GM12878 (cell line): Measurements from ENCODE around the gene AOPEP. TPM values are rescaled to one million over a fixed set of nuclear protein-coding genes. Genes with fewer than 3 reads are reported as not detected.

Source experiments
- ATAC-seq: fragments of 200-7000 bp; cut with Tn5 transposase; 3 replicates; pipeline ENCODE4 v1.9.1; 2020; ENCODE audit warnings: mild to moderate bottlenecking, moderate library complexity
- BruUV-seq: library from RNA; stranded (reverse); fragments of 400-500 nt; replicated peaks from 2 replicates; lab custom pipeline; 2021; lab: Mats Ljungman, UMichigan
- CTCF ChIA-PET: fragments of 300-600 bp; sonication (Branson Sonifier 250); formaldehyde crosslinking; extraction: SDS; loops from one replicate; lab custom pipeline; 2021; ENCODE audit warnings: inconsistent platforms; lab: Yijun Ruan, JAX
- POLR2A ChIA-PET: fragments of 350-600 bp; formaldehyde crosslinking; extraction: SDS; loops from one replicate; lab custom pipeline; 2021; ENCODE audit warnings: inconsistent platforms; lab: Charles Lee
- RAD21 ChIA-PET: fragments of 300-600 bp; sonication (Branson Sonifier 250); formaldehyde crosslinking; loops from one replicate; lab custom pipeline; 2023; ENCODE audit warnings: antibody characterized with exemption; ENCODE audit not compliant: unreplicated experiment; lab: Charles Lee
- SMC1A ChIA-PET: fragments of 300-600 bp; sonication (Branson Sonifier 250); formaldehyde crosslinking; loops from one replicate; lab custom pipeline; 2023; ENCODE audit not compliant: unreplicated experiment, uncharacterized antibody; lab: Charles Lee
- DNase-seq: peaks from one replicate; pipeline ENCODE4 v3.0.0-alpha.2; 2011; ENCODE audit warnings: low read depth, low spot score
- FAIRE-seq: peaks from 3 replicates; lab custom pipeline; 2011; peaks lifted over from hg19 to GRCh38; lab: Jason Lieb, UNC
- H2AFZ ChIP-seq: 2 replicates; pipeline ENCODE4 v1.6.0; 2011; ENCODE audit warnings: low read depth, low read length, control low read depth; ENCODE audit not compliant: control insufficient read depth
- H3K27ac ChIP-seq: 2 replicates; pipeline ENCODE4 v1.5.1; 2011; ENCODE audit warnings: control low read depth; ENCODE audit not compliant: control insufficient read depth, insufficient read depth
- H3K27me3 ChIP-seq, 2 experiments: replicated peaks in 1 of 2; 2 replicates each; pipeline versions ENCODE4 v1.6.0 to v1.6.1; 2011; ENCODE audit warnings: low read length in 1 of 2; ENCODE audit not compliant: control insufficient read depth in 2 of 2, insufficient read depth in 2 of 2
- H3K36me3 ChIP-seq, 2 experiments: 2 replicates each; pipeline ENCODE4 v1.5.1; 2011; ENCODE audit warnings: low read length in 1 of 2; ENCODE audit not compliant: control insufficient read depth in 2 of 2, insufficient read depth in 2 of 2
- H3K4me1 ChIP-seq: 2 replicates; pipeline ENCODE4 v1.6.1; 2011; ENCODE audit warnings: mild to moderate bottlenecking, low read length, moderate library complexity, mixed read lengths; ENCODE audit not compliant: control insufficient read depth, insufficient read depth
- H3K4me2 ChIP-seq: 2 replicates; pipeline ENCODE4 v1.6.0; 2011; ENCODE audit warnings: control low read depth; ENCODE audit not compliant: control insufficient read depth, insufficient read depth
- H3K4me3 ChIP-seq: fragments of 200-600 bp; sonication (generic); 2 replicates; pipeline ENCODE4 v1.5.1; 2016
- H3K79me2 ChIP-seq: 2 replicates; pipeline ENCODE4 v1.6.0; 2011; ENCODE audit warnings: low read length; ENCODE audit not compliant: control insufficient read depth, insufficient read depth
- H3K9ac ChIP-seq: 2 replicates; pipeline ENCODE4 v1.8.0; 2011; ENCODE audit warnings: low read length, control low read depth, mixed read lengths; ENCODE audit not compliant: control insufficient read depth, insufficient read depth
- H3K9me3 ChIP-seq: replicated peaks from 3 replicates; pipeline ENCODE4 v1.5.1; 2011; ENCODE audit warnings: mild to moderate bottlenecking, low read length; ENCODE audit not compliant: control insufficient read depth, insufficient read depth
- H4K20me1 ChIP-seq: 2 replicates; pipeline ENCODE4 v1.6.0; 2011; ENCODE audit not compliant: control insufficient read depth, insufficient read depth
- FOXK2 ChIP-seq: fragments of 450-650 bp; IDR thresholded peaks from 2 replicates; pipeline ENCODE4 v1.6.1; 2017; ENCODE audit warnings: mild to moderate bottlenecking, moderate library complexity
- SREBF1 ChIP-seq: IDR thresholded peaks from 2 replicates; pipeline ENCODE4 v1.6.1; 2012; ENCODE audit warnings: mild to moderate bottlenecking, low read length
- SRF ChIP-seq, 2 experiments: IDR thresholded peaks; 2 replicates each; pipeline ENCODE4 v1.6.1; 2011; ENCODE audit warnings: low read depth in 2 of 2, low read length in 2 of 2, mild to moderate bottlenecking in 1 of 2, moderate library complexity in 1 of 2
- STAT1 ChIP-seq: fragments of 450-650 bp; conservative IDR thresholded peaks from 2 replicates; pipeline ENCODE4 v1.6.1; 2014; ENCODE audit warnings: antibody characterized with exemption, mild to moderate bottlenecking
- ZBTB40 ChIP-seq: fragments of 450-650 bp; IDR thresholded peaks from 2 replicates; pipeline ENCODE4 v1.6.1; 2016; ENCODE audit warnings: mild to moderate bottlenecking, moderate library complexity, borderline replicate concordance
- ZNF384 ChIP-seq: IDR thresholded peaks from 2 replicates; pipeline ENCODE4 v1.6.1; 2012; ENCODE audit warnings: low read depth, mild to moderate bottlenecking, low read length, improper control_type of control experiment, borderline replicate concordance
- WGBS: methylation state at CpG from one replicate; pipeline ENCODE4 v1.1.6; 2016; ENCODE audit warnings: low lambda C conversion rate; ENCODE audit not compliant: insufficient replicate concordance, insufficient coverage; ENCODE audit errors: missing lambda C conversion rate; 5-methylcytosine and 5-hydroxymethylcytosine counted together
- in situ Hi-C: fragments of 300-500 bp; cut with MboI; formaldehyde crosslinking; loops from 9 replicates; pipeline ENCODE4 v1.14.3; 2018; ENCODE audit warnings: mixed read lengths
- intact Hi-C: fragments of 100-400 bp; cut with micrococcal nuclease; formaldehyde crosslinking; loops from one replicate; pipeline ENCODE4 v1.14.2; 2022; ENCODE audit not compliant: unreplicated experiment
- polyA plus RNA-seq, 11 experiments: library from polyadenylated mRNA; depleted of rRNA in 4 of 11; unstranded in 6 of 11; stranded (reverse) in 5 of 11; fragments of >200 nt; fragmentation: Nextera tagmentation in 4 of 11; fragmentation: Illumina TruSeq in 1 of 11; extraction: Ambion mirVana in 4 of 11; extraction: Trizol in 1 of 11; gene quantifications; 1 replicate in 1 of 11; 2 replicates in 10 of 11; pipeline versions ENCODE4 v1.2.1 to v1.2.3, GENCODE V29; 2011 to 2016; ENCODE audit warnings: inconsistent platforms in 2 of 11, missing spikeins in 2 of 11, low read depth in 1 of 11
- total RNA-seq, 4 experiments: library from RNA; depleted of rRNA in 3 of 4; stranded (reverse); fragments of >200 nt in 3 of 4; fragmentation: Illumina TruSeq in 1 of 4; extraction: Trizol in 1 of 4; gene quantifications; 2 replicates each; pipeline versions ENCODE4 v1.2.1 to v1.2.3, GENCODE V29; 2013 to 2021
- TF ChIP-seq, protein P1 (sequence below): fragments of 450-650 bp; IDR thresholded peaks from 2 replicates; pipeline ENCODE4 v1.6.1; 2017; ENCODE audit warnings: antibody characterized with exemption, mild to moderate bottlenecking, moderate library complexity
- TF ChIP-seq, protein P2 (sequence below): IDR thresholded peaks from 2 replicates; pipeline ENCODE4 v1.6.1; 2012; ENCODE audit warnings: low read depth, low read length, improper control_type of control experiment
- TF ChIP-seq, protein P3 (sequence below): fragments of 450-650 bp; formaldehyde crosslinking; IDR thresholded peaks from 2 replicates; pipeline ENCODE4 v1.4.0; 2022; ENCODE audit warnings: mild to moderate bottlenecking, moderate library complexity
- TF ChIP-seq, protein P4 (sequence below): IDR thresholded peaks from 2 replicates; pipeline ENCODE4 v1.6.1; 2011; ENCODE audit warnings: low read depth, low read length, improper control_type of control experiment, borderline replicate concordance

AOPEP gene
- total and polyA plus RNA-seq, 10 of the 15 experiments (the other 5 are each of a cell fraction or from before 2014, with no cell fraction given): 2.3 to 16.9 (median 10.1) TPM

DNA sequence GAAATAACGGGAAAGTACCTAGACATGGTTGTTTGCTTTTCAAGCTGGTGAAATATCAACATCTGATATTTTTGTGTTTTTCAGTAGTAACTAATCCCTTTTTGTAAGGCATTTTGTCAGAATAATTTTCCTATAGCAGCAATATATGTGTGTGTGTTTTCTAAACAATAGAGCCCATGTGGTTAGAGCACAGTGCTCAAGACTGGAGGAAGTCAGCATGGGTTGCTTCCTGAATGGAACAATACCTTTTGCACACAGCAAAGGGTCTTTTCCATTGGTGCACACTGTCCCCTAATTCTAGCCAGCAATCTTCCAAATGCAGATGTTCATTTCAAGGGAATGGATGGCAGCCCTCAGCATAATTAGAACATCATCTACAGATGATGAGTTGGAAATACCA is 270.1 kb downstream of the AOPEP start (continued):
- TF ChIP-seq, protein P1, sequence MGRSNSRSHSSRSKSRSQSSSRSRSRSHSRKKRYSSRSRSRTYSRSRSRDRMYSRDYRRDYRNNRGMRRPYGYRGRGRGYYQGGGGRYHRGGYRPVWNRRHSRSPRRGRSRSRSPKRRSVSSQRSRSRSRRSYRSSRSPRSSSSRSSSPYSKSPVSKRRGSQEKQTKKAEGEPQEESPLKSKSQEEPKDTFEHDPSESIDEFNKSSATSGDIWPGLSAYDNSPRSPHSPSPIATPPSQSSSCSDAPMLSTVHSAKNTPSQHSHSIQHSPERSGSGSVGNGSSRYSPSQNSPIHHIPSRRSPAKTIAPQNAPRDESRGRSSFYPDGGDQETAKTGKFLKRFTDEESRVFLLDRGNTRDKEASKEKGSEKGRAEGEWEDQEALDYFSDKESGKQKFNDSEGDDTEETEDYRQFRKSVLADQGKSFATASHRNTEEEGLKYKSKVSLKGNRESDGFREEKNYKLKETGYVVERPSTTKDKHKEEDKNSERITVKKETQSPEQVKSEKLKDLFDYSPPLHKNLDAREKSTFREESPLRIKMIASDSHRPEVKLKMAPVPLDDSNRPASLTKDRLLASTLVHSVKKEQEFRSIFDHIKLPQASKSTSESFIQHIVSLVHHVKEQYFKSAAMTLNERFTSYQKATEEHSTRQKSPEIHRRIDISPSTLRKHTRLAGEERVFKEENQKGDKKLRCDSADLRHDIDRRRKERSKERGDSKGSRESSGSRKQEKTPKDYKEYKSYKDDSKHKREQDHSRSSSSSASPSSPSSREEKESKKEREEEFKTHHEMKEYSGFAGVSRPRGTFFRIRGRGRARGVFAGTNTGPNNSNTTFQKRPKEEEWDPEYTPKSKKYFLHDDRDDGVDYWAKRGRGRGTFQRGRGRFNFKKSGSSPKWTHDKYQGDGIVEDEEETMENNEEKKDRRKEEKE: no peak
- no peak for TF ChIP-seq SREBF1

DNA sequence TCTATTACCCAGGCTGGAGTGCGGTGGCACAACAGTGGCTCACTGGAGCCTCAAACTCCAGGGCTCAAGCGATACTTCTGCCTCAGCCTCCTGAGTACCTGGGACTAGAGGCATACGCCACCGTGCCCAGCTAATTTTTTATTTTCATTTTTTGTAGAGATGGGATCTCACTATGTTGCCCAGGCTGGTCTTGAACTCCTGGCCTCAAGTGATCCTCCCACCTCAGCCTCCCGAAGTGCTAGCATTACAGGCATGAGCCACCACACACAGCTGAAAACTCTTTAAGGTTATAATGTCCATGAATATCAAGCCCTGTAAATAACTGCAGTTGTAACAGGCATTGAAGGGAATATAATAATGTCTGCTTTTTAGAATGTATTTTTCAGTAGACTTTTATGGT is 271.2 kb downstream of the AOPEP start:
- BruUV-seq: no TSS peak
- in situ Hi-C loops: no loop called here
- ChIA-PET SMC1A (no interaction called here), RAD21 (no interaction called here), POLR2A (no interaction called here), CTCF (no interaction called here)
- Histone ChIP-seq H3K79me2 (no peaks in the 10 kb centered on the region), H3K9ac (no peak overlapping the region), H3K4me1 (no peaks in the 10 kb centered on the region), H3K27ac (no peak overlapping the region), H3K27me3 (no peaks in the 10 kb centered on the region), H3K4me2 (no peak overlapping the region), H3K36me3 (no peaks in the 10 kb centered on the region), H3K4me3 (no peak overlapping the region), H4K20me1 (no peaks in the 10 kb centered on the region), H2AFZ (no peak overlapping the region), H3K9me3 (no peaks in the 10 kb centered on the region)
- ATAC-seq (no peak), DNase-seq (no peak), FAIRE-seq (no peak)
- intact Hi-C loops: no loop called here
- 91% methylated on average over 5 of the region's 5 CpGs for WGBS
- TF ChIP-seq ZBTB40 (no peak), SRF (IDR thresholded peaks at IDR 0.05; ENCODE audit: low read depth in 2 of 2, low read length in 2 of 2) (no peak), FOXK2 (no peak), STAT1 (no peak), ZNF384 (no peak)
- TF ChIP-seq, protein P2, sequence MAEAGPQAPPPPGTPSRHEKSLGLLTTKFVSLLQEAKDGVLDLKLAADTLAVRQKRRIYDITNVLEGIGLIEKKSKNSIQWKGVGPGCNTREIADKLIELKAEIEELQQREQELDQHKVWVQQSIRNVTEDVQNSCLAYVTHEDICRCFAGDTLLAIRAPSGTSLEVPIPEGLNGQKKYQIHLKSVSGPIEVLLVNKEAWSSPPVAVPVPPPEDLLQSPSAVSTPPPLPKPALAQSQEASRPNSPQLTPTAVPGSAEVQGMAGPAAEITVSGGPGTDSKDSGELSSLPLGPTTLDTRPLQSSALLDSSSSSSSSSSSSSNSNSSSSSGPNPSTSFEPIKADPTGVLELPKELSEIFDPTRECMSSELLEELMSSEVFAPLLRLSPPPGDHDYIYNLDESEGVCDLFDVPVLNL: no peak
- TF ChIP-seq, protein P3, sequence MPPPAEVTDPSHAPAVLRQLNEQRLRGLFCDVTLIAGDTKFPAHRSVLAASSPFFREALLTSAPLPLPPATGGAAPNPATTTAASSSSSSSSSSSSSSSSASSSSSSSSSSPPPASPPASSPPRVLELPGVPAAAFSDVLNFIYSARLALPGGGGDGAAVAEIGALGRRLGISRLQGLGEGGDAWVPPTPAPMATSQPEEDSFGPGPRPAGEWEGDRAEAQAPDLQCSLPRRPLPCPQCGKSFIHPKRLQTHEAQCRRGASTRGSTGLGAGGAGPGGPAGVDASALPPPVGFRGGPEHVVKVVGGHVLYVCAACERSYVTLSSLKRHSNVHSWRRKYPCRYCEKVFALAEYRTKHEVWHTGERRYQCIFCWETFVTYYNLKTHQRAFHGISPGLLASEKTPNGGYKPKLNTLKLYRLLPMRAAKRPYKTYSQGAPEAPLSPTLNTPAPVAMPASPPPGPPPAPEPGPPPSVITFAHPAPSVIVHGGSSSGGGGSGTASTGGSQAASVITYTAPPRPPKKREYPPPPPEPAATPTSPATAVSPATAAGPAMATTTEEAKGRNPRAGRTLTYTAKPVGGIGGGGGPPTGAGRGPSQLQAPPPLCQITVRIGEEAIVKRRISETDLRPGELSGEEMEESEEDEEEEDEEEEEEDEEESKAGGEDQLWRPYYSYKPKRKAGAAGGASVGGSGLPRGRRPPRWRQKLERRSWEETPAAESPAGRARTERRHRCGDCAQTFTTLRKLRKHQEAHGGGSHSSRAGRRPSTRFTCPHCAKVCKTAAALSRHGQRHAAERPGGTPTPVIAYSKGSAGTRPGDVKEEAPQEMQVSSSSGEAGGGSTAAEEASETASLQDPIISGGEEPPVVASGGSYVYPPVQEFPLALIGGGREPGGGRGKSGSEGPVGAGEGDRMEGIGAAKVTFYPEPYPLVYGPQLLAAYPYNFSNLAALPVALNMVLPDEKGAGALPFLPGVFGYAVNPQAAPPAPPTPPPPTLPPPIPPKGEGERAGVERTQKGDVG (CRISPR knock-in tag): no peak
- TF ChIP-seq, protein P4, sequence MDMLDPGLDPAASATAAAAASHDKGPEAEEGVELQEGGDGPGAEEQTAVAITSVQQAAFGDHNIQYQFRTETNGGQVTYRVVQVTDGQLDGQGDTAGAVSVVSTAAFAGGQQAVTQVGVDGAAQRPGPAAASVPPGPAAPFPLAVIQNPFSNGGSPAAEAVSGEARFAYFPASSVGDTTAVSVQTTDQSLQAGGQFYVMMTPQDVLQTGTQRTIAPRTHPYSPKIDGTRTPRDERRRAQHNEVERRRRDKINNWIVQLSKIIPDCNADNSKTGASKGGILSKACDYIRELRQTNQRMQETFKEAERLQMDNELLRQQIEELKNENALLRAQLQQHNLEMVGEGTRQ: no peak
